Keratinocyte (primary cell): ENCODE results near the gene PGLYRP1.

Experiments
- EZH2 ChIP-seq: IDR thresholded peaks from one replicate; pipeline ENCODE4 v1.6.1; 2012; ENCODE audit warnings: inconsistent platforms, mild to moderate bottlenecking, low read length, moderate library complexity
- TF ChIP-seq, protein P1 (sequence below), 3 experiments: IDR thresholded peaks in 1 of 3; conservative IDR thresholded peaks in 1 of 3; optimal IDR thresholded peaks in 1 of 3; 2 replicates in 2 of 3; 3 replicates in 1 of 3; pipeline versions ENCODE3 to v1.5.1; 2011; ENCODE audit warnings: low read length in 3 of 3, mild to moderate bottlenecking in 3 of 3, moderate library complexity in 2 of 3, control low read depth in 1 of 3, inconsistent platforms in 1 of 3; ENCODE audit not compliant: insufficient read depth in 2 of 3; ENCODE audit errors: extremely low read depth in 1 of 3

DNA sequence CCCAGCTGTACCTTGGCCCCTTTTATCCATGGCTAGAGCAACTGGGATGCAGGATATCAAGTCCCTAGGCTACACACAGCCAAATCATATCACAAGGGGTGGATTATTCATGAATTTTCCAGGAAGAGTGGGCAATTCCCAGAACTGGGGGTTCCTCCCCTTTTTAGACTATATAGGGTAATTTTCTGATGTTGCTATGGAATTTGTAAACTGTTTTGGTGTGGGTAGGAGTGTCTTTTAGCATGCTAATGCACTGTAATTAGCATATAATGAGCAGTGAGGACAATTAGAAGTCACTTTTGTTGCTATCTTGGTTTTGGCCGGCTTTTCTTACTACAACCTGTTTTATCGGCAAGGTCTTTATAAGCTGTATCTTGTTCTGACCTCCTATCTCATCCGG, 35.9 kb upstream of the PGLYRP1 start:
- TF ChIP-seq, protein P1, sequence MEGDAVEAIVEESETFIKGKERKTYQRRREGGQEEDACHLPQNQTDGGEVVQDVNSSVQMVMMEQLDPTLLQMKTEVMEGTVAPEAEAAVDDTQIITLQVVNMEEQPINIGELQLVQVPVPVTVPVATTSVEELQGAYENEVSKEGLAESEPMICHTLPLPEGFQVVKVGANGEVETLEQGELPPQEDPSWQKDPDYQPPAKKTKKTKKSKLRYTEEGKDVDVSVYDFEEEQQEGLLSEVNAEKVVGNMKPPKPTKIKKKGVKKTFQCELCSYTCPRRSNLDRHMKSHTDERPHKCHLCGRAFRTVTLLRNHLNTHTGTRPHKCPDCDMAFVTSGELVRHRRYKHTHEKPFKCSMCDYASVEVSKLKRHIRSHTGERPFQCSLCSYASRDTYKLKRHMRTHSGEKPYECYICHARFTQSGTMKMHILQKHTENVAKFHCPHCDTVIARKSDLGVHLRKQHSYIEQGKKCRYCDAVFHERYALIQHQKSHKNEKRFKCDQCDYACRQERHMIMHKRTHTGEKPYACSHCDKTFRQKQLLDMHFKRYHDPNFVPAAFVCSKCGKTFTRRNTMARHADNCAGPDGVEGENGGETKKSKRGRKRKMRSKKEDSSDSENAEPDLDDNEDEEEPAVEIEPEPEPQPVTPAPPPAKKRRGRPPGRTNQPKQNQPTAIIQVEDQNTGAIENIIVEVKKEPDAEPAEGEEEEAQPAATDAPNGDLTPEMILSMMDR (optimal IDR thresholded peaks at IDR 0.05 in 1 of 3, IDR thresholded peaks at IDR 0.05 in 1 of 3, conservative IDR thresholded peaks at IDR 0.05 in 1 of 3; ENCODE audit: extremely low read depth in 1 of 3, insufficient read depth in 2 of 3, low read length in 3 of 3) = no peak
- TF ChIP-seq EZH2 = no peak
